Measurements from ENCODE around the gene PGAP6. TPM values are rescaled to one million over a fixed set of nuclear protein-coding genes. Genes with fewer than 3 reads are reported as not detected.

The PGAP6 gene
- total and polyA plus RNA-seq, 9 of the 15 experiments (the other 6 are each of a cell fraction or from before 2014, with no cell fraction given): 0.45 to 50.2 (median 39.3) TPM

DNA sequence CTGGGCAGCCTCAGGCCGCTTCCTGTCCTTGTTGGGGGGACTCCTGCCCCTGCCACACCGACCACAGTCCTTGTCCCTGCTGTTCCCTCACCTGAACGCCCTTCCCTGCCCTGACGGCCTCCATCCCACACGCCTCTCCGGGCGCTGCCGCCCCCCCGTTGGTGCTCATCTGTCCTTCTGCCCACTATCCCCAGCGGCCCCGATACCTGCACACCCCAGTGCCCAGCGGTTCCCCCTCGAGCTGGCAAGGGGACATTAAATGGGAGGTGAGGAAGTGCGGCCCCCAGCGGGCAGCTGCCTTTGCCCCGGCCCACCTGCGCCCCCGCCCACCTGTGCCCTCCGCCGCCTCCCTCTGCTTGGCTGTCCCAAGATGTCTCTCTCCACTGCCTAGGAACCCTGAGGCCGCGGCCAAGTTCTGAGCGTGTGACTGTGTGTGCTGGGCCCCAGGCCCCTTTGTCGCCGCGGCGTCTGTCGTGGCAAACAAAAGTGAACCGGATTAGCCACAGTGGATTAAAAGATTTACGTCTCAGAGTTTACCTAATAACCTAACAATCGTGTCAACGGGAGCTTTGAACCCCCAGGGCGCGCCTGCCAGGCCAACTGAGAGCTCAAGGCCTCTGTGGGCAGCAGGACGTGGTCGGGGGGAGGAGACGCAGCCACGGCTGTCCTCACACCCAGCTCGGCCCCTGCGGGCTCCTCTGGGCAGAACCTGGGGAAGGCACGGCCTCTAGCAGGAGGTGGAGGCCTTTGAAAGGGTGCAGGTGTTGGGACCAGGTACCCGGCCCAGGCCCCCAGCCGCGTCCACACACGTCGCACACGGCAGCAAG lies 21.7 kb downstream of the PGAP6 start (continued):
- no peak for TF ChIP-seq RERE (CRISPR knock-in tag; IDR thresholded peaks at IDR 0.05; ENCODE audit: borderline replicate concordance)
- TF ChIP-seq, protein P1, sequence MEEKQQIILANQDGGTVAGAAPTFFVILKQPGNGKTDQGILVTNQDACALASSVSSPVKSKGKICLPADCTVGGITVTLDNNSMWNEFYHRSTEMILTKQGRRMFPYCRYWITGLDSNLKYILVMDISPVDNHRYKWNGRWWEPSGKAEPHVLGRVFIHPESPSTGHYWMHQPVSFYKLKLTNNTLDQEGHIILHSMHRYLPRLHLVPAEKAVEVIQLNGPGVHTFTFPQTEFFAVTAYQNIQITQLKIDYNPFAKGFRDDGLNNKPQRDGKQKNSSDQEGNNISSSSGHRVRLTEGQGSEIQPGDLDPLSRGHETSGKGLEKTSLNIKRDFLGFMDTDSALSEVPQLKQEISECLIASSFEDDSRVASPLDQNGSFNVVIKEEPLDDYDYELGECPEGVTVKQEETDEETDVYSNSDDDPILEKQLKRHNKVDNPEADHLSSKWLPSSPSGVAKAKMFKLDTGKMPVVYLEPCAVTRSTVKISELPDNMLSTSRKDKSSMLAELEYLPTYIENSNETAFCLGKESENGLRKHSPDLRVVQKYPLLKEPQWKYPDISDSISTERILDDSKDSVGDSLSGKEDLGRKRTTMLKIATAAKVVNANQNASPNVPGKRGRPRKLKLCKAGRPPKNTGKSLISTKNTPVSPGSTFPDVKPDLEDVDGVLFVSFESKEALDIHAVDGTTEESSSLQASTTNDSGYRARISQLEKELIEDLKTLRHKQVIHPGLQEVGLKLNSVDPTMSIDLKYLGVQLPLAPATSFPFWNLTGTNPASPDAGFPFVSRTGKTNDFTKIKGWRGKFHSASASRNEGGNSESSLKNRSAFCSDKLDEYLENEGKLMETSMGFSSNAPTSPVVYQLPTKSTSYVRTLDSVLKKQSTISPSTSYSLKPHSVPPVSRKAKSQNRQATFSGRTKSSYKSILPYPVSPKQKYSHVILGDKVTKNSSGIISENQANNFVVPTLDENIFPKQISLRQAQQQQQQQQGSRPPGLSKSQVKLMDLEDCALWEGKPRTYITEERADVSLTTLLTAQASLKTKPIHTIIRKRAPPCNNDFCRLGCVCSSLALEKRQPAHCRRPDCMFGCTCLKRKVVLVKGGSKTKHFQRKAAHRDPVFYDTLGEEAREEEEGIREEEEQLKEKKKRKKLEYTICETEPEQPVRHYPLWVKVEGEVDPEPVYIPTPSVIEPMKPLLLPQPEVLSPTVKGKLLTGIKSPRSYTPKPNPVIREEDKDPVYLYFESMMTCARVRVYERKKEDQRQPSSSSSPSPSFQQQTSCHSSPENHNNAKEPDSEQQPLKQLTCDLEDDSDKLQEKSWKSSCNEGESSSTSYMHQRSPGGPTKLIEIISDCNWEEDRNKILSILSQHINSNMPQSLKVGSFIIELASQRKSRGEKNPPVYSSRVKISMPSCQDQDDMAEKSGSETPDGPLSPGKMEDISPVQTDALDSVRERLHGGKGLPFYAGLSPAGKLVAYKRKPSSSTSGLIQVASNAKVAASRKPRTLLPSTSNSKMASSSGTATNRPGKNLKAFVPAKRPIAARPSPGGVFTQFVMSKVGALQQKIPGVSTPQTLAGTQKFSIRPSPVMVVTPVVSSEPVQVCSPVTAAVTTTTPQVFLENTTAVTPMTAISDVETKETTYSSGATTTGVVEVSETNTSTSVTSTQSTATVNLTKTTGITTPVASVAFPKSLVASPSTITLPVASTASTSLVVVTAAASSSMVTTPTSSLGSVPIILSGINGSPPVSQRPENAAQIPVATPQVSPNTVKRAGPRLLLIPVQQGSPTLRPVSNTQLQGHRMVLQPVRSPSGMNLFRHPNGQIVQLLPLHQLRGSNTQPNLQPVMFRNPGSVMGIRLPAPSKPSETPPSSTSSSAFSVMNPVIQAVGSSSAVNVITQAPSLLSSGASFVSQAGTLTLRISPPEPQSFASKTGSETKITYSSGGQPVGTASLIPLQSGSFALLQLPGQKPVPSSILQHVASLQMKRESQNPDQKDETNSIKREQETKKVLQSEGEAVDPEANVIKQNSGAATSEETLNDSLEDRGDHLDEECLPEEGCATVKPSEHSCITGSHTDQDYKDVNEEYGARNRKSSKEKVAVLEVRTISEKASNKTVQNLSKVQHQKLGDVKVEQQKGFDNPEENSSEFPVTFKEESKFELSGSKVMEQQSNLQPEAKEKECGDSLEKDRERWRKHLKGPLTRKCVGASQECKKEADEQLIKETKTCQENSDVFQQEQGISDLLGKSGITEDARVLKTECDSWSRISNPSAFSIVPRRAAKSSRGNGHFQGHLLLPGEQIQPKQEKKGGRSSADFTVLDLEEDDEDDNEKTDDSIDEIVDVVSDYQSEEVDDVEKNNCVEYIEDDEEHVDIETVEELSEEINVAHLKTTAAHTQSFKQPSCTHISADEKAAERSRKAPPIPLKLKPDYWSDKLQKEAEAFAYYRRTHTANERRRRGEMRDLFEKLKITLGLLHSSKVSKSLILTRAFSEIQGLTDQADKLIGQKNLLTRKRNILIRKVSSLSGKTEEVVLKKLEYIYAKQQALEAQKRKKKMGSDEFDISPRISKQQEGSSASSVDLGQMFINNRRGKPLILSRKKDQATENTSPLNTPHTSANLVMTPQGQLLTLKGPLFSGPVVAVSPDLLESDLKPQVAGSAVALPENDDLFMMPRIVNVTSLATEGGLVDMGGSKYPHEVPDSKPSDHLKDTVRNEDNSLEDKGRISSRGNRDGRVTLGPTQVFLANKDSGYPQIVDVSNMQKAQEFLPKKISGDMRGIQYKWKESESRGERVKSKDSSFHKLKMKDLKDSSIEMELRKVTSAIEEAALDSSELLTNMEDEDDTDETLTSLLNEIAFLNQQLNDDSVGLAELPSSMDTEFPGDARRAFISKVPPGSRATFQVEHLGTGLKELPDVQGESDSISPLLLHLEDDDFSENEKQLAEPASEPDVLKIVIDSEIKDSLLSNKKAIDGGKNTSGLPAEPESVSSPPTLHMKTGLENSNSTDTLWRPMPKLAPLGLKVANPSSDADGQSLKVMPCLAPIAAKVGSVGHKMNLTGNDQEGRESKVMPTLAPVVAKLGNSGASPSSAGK (IDR thresholded peaks at IDR 0.05): no peak
- no peak for TF ChIP-seq SMARCE1 (IDR thresholded peaks at IDR 0.05)
- TF ChIP-seq ZNF184 (CRISPR knock-in tag; IDR thresholded peaks at IDR 0.05): no peak
- TF ChIP-seq ZNF778 (CRISPR knock-in tag; IDR thresholded peaks at IDR 0.05): no peak
- no peak for TF ChIP-seq GABPA (tag; conservative IDR thresholded peaks at IDR 0.05; ENCODE audit: low read depth)
- TF ChIP-seq MCM2 (IDR thresholded peaks at IDR 0.05; ENCODE audit: low read depth): no peak
- TF ChIP-seq DNMT1 (IDR thresholded peaks at IDR 0.05): no peak
- TF ChIP-seq KHSRP (IDR thresholded peaks at IDR 0.05): no peak
- no peak for TF ChIP-seq GTF2A2 (tag; IDR thresholded peaks at IDR 0.05)

Data from K562 (cell line).